VCaP (cell line): ENCODE results near the gene BIVM.

ENCODE experiments used
- H3K27ac ChIP-seq: fragments of 450-650 bp; 2 replicates; pipeline ENCODE4 v1.5.1; 2017
- CTCF ChIP-seq: fragments of 450-650 bp; conservative IDR thresholded peaks from 2 replicates; pipeline ENCODE4 v1.5.1; 2017; ENCODE audit warnings: mild to moderate bottlenecking, moderate library complexity

BIVM gene

DNA sequence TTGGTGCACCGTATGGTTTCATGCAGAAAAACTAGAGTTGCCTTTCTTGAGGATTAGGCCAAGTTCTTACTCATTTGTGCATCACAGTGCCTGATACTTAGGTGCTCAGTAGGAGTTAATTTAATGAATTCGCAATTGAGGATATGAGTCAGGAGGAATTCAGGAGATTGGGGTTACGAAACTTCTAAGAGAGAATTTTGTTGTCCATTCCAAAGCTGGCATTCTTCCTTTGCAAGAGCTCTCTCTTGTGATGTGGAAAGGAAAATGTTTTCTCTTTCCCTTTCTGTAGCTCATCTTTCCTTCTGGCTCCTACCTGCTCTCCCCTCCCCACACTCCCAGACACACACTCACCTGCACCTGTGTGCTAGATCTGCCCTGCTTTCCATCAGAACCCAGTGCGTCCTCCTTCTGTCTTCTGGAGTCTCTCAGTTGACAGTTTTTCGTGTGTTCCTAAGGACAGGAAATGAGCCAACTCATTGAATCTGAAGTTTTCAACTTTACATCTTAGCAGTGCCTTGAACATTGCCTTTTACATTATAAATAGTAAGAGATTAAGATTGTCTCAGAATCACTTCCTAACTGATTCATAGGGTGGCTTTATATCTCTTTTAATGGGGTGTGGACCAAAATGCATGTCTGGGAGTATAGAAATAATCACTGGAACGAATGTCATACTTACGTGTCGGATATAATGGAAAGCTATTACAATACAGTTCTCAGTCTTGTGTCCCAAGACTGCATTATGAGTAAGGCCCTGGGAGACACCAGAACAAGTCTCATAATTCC, 27.2 kb downstream of the BIVM start:
- TF ChIP-seq CTCF = no peak
- H3K27ac ChIP-seq = peak overlapping the region; percentile 54; the same call in 1 of the 2 replicates

DNA sequence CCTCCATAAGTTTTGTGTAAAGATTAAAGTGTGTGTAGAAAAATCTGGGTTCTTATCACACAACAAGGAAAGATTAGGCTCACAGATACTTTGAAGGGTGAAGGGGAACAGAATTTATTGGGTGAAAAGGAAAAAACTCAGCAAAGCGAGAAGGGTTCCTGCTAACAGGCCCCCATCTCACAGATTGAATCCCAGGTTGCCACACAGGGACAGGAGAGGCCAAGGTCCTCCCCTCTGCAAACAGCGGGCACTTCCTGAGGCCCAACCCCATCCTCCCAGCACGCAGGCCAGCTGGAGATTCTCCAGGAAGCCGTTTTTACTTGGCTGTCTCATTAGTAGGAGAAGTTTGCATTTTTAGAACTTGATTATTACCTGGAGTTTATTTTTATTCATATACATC, 31.7 kb downstream of the BIVM start:
- peak overlapping the region; percentile 84 for H3K27ac ChIP-seq
- no peak for TF ChIP-seq CTCF

DNA sequence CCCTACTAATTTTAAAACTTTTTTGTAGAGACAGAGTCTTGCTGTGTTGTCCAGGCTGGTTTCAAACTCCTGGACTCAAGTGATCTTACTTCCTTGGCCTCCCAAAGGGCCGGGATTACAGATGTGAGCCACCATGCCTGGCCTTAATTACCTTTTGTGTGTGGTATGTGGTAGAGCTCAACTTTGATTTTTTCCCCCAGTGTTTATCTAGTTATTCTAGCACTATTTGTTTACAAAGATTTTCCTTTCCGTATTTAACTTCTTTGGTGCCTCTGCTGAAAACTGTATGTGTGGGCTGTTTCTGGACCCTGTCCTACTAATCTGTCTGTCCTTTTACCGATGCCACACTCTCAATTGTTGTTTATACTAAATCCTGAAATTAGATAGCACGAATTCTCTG, 37.6 kb downstream of the BIVM start:
- TF ChIP-seq CTCF = no peak

GRCh38 chr13:102838273-102838672, 39.4 kb downstream of the BIVM start:
- TF ChIP-seq CTCF = no peak
- H3K27ac ChIP-seq = peak overlapping the region; percentile 14; the same call in 1 of the 2 replicates

More for the DNA sequence above, 37.6 kb downstream of the BIVM start:
- no peak overlapping the region for H3K27ac ChIP-seq

GRCh38 chr13:102838982-102839381, 40.1 kb downstream of the BIVM start:
- peak overlapping the region; percentile 14; the same call in 1 of the 2 replicates for H3K27ac ChIP-seq
- TF ChIP-seq CTCF = no peak

- TF ChIP-seq CTCF = no peak
Measured at GRCh38 chr13:102839462-102839861, 40.5 kb downstream of the BIVM start.

GRCh38 chr13:102845289-102845629, 46.3 kb downstream of the BIVM start:
- H3K27ac ChIP-seq = peak overlapping the region; percentile 90
- no peak for TF ChIP-seq CTCF

More at GRCh38 chr13:102839462-102839861, 40.5 kb downstream of the BIVM start:
- H3K27ac ChIP-seq = no peak overlapping the region
